NCI-H1436 (cell line): Measurements from ENCODE around the gene CYTH2.
A peak's percentile ranks its signal among the peaks of the same experiment; 100 is the strongest.

ENCODE experiments used
- DNase-seq: peaks from one replicate; lab custom pipeline; 2025; lab: John Stamatoyannopoulos, UW

The CYTH2 gene

GRCh38 chr19:48469289-48469881 lies at the start of gene CYTH2:
Gene CYTH2 (plus strand): TSS chr19:48469369. CDS start chr19:48469508, 139 bp downstream.
- DNase-seq = peak; percentile 75

GRCh38 chr19:48421548-48421947 lies 47.6 kb upstream of the CYTH2 start:
- peak; percentile 34 for DNase-seq

GRCh38 chr19:48424694-48425219 lies 44.4 kb upstream of the CYTH2 start:
- no peak for DNase-seq

DNA sequence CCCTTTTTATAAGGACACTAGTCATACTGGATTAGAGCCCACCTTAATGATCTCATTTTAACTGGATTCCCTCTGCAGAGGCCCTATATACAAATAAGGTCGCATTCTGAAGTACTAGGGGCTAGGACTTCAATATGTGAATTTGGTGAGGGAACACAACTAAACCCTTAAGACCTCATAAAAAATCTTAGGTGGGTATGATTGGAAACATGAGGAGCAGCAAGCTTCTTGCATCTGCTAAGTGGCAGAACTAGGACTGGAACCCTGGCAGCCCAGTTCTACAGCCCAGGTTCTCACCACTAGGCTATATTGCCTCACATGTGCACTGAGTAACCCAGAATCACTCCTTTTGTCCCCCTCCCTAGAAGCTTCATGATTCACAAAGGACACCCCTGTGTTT lies 40.5 kb upstream of the CYTH2 start:
- DNase-seq = no peak

DNA sequence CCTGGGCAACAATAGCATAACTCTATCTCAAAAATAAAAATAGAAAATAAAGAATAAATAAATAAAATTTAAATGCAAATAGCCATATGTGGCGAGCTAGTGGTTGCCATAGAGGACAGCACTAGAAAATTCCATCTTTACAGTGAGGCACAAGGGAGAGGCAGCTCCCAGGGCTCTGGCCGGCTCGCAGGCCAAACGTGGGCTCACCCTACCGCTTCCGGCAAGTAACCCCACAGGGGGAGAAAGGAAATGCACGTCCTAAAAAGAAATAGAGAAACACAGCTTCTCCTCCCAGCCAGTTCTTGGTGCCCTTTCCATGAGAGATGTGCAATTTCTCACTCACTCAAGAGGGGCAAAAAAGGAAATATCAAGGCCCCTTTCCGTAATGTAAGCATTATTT lies 35.8 kb upstream of the CYTH2 start:
- DNase-seq = no peak

DNA sequence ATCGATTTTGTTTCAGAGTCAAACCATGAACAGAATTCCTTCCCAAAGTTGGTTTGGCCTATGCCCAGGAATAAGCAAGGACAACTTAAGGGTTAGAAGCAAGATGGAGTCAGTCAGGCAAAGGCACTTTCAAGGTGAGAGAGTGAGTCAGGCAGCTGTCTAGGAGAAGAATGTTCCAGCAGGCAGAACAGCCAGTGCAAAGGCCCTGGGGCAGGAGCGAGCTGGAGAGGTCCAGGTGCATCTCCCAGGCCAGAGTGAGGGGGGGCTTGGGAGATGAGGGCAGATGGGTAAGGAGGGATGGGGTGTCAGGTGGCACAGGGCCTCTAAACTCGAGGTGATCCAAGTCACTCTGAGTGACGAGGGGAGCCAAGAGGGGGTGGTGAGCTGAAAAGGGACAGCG lies 32.6 kb upstream of the CYTH2 start:
- DNase-seq = no peak

DNA sequence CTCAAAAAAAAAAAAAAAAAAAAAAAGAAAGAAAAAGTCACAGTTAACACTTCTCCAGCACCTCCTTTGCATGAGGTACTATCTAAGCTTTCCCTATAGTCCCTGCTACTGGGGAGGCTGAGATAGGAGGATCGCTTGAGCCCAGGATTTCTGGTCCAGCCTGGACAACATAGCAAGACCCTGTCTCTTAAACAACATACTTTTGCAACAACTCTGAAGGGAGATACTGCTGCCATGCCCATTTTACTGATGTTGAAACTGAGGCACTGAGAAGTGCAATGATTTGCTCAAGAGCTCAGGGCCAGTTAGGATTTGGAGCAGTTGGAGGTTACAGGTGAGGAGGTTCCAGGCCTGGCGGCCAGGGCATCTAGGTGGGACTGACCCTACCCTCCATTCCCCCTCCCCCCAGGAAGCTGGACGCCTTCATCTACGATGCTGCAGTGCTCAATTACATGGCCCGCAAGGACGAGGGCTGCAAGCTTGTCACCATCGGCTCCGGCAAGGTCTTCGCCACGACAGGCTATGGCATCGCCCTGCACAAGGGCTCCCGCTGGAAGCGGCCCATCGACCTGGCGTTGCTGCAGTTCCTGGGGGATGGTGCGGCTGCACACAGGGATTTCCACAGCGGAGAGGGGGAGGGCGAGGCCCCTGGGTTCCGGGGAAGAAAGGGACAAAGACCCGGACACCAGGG lies 27.7 kb upstream of the CYTH2 start:
- DNase-seq = no peak

- no peak for DNase-seq
Measured at GRCh38 chr19:48442116-48443035, 26.8 kb upstream of the CYTH2 start.

DNA sequence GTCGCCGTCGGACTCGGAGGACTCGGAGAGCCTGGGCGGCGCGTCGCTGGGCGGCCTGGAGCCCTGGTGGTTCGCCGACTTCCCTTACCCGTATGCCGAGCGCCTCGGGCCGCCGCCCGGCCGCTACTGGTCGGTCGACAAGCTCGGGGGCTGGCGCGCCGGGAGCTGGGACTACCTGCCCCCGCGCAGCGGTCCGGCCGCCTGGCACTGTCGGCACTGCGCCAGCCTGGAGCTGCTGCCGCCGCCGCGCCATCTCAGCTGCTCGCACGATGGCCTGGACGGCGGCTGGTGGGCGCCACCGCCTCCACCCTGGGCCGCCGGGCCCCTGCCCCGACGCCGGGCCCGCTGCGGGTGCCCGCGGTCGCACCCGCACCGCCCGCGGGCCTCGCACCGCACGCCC lies 25.9 kb upstream of the CYTH2 start:
- no peak for DNase-seq

GRCh38 chr19:48443731-48444128 lies 25.4 kb upstream of the CYTH2 start:
- DNase-seq = no peak

GRCh38 chr19:48444129-48444935 lies 24.8 kb upstream of the CYTH2 start:
- DNase-seq = no peak

- DNase-seq = no peak
Measured at GRCh38 chr19:48444936-48445200, 24.3 kb upstream of the CYTH2 start.

- DNase-seq = peak; percentile 68
Measured at GRCh38 chr19:48445256-48445605, 23.9 kb upstream of the CYTH2 start.

- DNase-seq = peak; percentile 97
Measured at GRCh38 chr19:48445606-48446481, 23.3 kb upstream of the CYTH2 start, which contains the start of gene GRWD1. Gene GRWD1 (plus strand): TSS chr19:48445983. CDS start chr19:48446006, 23 bp downstream.

GRCh38 chr19:48446579-48446978 lies 22.6 kb upstream of the CYTH2 start:
- DNase-seq = no peak

DNA sequence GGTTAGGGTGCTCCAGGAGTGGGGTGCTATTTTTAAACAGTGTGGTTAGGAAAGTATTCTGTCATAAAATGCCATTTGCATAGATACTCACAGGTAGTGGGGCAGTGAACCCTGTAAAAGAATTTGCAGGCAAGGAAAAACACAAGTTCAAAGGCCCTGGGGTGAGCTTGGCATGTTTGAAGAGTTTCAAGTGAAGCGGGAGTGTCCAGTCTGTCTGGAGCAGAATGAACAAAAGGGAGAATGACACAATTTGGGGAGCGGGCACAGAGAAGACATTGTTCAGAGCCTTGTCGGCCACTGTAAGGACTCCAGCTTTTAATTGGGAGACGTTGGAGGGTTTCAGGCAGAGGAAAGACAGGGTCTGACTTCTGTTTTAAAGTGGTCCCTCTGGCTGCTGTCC lies 20.6 kb upstream of the CYTH2 start:
- DNase-seq = no peak

DNA sequence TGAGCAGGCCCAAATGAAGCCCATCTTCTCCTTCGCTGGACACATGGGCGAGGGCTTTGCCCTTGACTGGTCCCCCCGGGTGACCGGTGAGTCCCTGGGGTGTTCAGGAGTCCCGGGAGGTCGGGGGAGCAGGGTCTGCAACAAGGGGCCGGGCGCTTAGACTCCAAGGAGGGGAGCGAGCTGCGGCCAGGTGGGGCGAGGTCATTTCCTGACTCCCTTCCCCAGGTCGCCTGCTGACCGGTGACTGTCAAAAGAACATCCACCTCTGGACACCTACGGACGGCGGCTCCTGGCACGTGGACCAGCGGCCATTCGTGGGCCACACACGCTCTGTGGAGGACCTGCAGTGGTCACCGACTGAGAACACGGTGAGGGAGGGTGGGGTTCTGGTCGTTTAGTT lies 18.7 kb upstream of the CYTH2 start:
- no peak for DNase-seq

DNA sequence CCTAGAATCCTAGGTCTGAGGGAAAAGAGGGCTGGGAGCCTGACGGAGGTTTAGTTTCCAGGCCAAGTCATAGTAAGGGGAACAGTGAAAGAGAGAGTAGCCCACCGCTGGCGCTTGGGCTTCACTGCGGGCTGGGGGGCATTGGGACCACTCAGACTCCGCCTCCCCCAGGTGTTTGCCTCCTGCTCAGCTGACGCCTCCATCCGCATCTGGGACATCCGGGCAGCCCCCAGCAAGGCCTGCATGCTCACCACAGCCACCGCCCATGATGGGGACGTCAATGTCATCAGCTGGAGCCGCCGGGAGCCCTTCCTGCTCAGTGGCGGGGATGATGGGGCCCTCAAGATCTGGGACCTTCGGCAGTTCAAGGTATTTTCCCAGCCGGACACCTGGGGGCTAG lies 18.3 kb upstream of the CYTH2 start:
- no peak for DNase-seq

DNA sequence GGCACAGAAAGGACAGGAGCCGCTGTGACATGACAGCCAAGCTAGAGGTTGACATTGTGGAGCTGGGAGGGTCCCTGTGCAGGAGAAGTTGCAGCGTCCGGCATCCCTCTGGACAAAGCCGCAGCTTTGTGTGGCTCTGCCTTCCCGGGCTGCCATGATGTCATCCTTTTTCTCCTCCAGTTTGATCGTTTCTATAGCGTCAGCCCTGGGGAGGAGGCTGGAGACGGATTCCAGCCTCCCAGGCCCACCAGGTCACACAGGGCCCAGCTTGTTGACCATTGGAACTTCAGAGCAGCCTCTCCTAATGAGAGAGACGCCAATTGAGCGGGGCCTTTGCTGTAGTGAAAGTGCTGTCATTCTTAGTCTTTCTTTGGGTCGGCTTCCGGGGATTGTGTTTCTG lies 17.5 kb upstream of the CYTH2 start:
- no peak for DNase-seq

GRCh38 chr19:48452289-48453190 lies 16.6 kb upstream of the CYTH2 start:
- DNase-seq = no peak
